Renal cortex interstitium (tissue), 15 donors: ENCODE data around the gene ZDHHC24. TPM values are rescaled to one million over a fixed set of nuclear protein-coding genes. Genes with fewer than 3 reads are reported as not detected.
A peak's percentile ranks its signal among the peaks of the same experiment; 100 is the strongest.
"Not testable (repeated sequence)": the region's sequence is repeated elsewhere in the genome, so short reads cannot be mapped to it uniquely, and the experiment has no call there.

Experiments used
- DNase-seq, 11 donors: peaks; one replicate each; pipeline ENCODE4 v3.0.0-alpha.2; 2013; ENCODE audit warnings: low read depth in 9 of 11, low spot score in 4 of 11; ENCODE audit errors: extremely low read depth in 1 of 11
- long read RNA-seq, 16 experiments: transcript quantifications; one replicate each; lab custom pipeline, GENCODE V29; 2026
- polyA plus RNA-seq, 3 donors: library from polyadenylated mRNA; unstranded; fragments of 120-200 nt; gene quantifications; one replicate each; pipeline ENCODE4 v1.2.1, GENCODE V29; 2013; ENCODE audit not compliant: insufficient read length in 3 of 3

The ZDHHC24 gene
- 10 to 100 TPM in 1 of 3 donors, 1 to 10 TPM in 2; 6.3 to 10.6 (median 9.2) TPM for polyA plus RNA-seq
- long read RNA-seq, donor 1, full-length matches to known transcripts, result 6 of 223 reads
- long read RNA-seq, donor 1, partial matches to known transcripts, result 170 of 223 reads
- long read RNA-seq, donor 1, other reads (novel, unspliced or antisense), result 47 of 223 reads
- long read RNA-seq, donor 2, full-length matches to known transcripts, result 11 of 64 reads
- long read RNA-seq, donor 2, partial matches to known transcripts, result 53 of 64 reads
- long read RNA-seq, donor 2, other reads (novel, unspliced or antisense), result 0 of 64 reads
- long read RNA-seq, donor 3, full-length matches to known transcripts, result 9 of 9 reads
- long read RNA-seq, donor 3, partial matches to known transcripts, result 0 of 9 reads
- long read RNA-seq, donor 3, other reads (novel, unspliced or antisense), result 0 of 9 reads
- long read RNA-seq, donor 4, full-length matches to known transcripts, result 7 of 7 reads
- long read RNA-seq, donor 4, partial matches to known transcripts, result 0 of 7 reads
- long read RNA-seq, donor 4, other reads (novel, unspliced or antisense), result 0 of 7 reads
- long read RNA-seq, donor 5, result 0 reads
- long read RNA-seq, donor 6, full-length matches to known transcripts, result 4 of 31 reads
- long read RNA-seq, donor 6, partial matches to known transcripts, result 21 of 31 reads
- long read RNA-seq, donor 6, other reads (novel, unspliced or antisense), result 6 of 31 reads
- long read RNA-seq, donor 7, full-length matches to known transcripts, result 11 of 11 reads
- long read RNA-seq, donor 7, partial matches to known transcripts, result 0 of 11 reads
- long read RNA-seq, donor 7, other reads (novel, unspliced or antisense), result 0 of 11 reads
- long read RNA-seq, donor 8, full-length matches to known transcripts, result 17 of 17 reads
- long read RNA-seq, donor 8, partial matches to known transcripts, result 0 of 17 reads
- long read RNA-seq, donor 8, other reads (novel, unspliced or antisense), result 0 of 17 reads
- long read RNA-seq, donor 9, full-length matches to known transcripts, result 12 of 12 reads
- long read RNA-seq, donor 9, partial matches to known transcripts, result 0 of 12 reads
- long read RNA-seq, donor 9, other reads (novel, unspliced or antisense), result 0 of 12 reads
- long read RNA-seq, donor 10, full-length matches to known transcripts, result 9 of 9 reads
- long read RNA-seq, donor 10, partial matches to known transcripts, result 0 of 9 reads
- long read RNA-seq, donor 10, other reads (novel, unspliced or antisense), result 0 of 9 reads
- long read RNA-seq, donor 11, full-length matches to known transcripts, result 8 of 8 reads
- long read RNA-seq, donor 11, partial matches to known transcripts, result 0 of 8 reads
- long read RNA-seq, donor 11, other reads (novel, unspliced or antisense), result 0 of 8 reads
- long read RNA-seq, donor 12, full-length matches to known transcripts, result 3 of 91 reads
- long read RNA-seq, donor 12, partial matches to known transcripts, result 88 of 91 reads
- long read RNA-seq, donor 12, other reads (novel, unspliced or antisense), result 0 of 91 reads
- long read RNA-seq, donor 13, result 0 reads
- long read RNA-seq, donor 14, full-length matches to known transcripts, result 10 of 99 reads
- long read RNA-seq, donor 14, partial matches to known transcripts, result 84 of 99 reads
- long read RNA-seq, donor 14, other reads (novel, unspliced or antisense), result 5 of 99 reads
- long read RNA-seq, donor 15, full-length matches to known transcripts, result 6 of 6 reads
- long read RNA-seq, donor 15, partial matches to known transcripts, result 0 of 6 reads
- long read RNA-seq, donor 15, other reads (novel, unspliced or antisense), result 0 of 6 reads
- long read RNA-seq, donor 16, full-length matches to known transcripts, result 18 of 18 reads
- long read RNA-seq, donor 16, partial matches to known transcripts, result 0 of 18 reads
- long read RNA-seq, donor 16, other reads (novel, unspliced or antisense), result 0 of 18 reads

GRCh38 chr11:66545701-66546367 lies at the start of gene ZDHHC24:
Gene ZDHHC24, minus strand, starts transcription at chr11:66546048. Its CDS starts 45 bp downstream, at chr11:66546003.
- DNase-seq, result peak; percentile 77 to 92 (median 88)

DNA sequence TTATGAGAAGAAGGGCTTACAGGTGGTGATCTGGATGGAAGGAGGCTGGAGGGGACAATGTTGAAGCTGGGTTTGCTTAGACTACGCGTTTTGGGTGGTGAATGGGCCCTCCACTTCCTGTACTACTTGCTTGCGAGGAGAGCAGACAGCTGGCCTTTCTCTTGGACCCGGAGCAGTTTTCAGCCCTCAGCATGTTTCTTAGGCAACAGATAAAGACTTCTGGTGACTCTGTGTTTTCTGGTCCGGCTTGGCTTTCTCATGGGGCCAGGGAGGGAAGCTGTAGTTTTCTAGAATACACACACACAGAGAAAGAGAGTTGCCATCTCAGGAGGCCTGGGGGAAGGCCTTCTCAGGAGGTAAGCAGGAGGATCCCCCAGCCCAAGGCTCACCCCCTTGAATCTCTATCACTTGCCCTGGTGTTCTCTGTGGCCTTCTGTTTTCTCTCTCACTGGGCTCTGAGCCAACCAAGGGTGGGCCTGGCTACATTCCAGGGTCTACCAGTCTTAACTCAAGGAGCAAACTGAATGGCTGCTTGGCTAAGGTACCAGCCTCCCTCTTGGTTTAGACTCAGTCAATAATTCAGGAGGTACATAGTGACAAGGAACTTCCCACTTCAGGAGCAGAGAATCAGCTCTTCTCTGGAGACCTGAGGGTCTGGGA lies 49.5 kb upstream of the ZDHHC24 start:
- peak in 5 of 11 donors; percentile 52 to 76 (median 69) for DNase-seq

- DNase-seq, result no peak
Measured at GRCh38 chr11:66593650-66594049, 47.8 kb upstream of the ZDHHC24 start.

- no peak for DNase-seq
Measured at GRCh38 chr11:66593303-66593635, 47.4 kb upstream of the ZDHHC24 start.

DNA sequence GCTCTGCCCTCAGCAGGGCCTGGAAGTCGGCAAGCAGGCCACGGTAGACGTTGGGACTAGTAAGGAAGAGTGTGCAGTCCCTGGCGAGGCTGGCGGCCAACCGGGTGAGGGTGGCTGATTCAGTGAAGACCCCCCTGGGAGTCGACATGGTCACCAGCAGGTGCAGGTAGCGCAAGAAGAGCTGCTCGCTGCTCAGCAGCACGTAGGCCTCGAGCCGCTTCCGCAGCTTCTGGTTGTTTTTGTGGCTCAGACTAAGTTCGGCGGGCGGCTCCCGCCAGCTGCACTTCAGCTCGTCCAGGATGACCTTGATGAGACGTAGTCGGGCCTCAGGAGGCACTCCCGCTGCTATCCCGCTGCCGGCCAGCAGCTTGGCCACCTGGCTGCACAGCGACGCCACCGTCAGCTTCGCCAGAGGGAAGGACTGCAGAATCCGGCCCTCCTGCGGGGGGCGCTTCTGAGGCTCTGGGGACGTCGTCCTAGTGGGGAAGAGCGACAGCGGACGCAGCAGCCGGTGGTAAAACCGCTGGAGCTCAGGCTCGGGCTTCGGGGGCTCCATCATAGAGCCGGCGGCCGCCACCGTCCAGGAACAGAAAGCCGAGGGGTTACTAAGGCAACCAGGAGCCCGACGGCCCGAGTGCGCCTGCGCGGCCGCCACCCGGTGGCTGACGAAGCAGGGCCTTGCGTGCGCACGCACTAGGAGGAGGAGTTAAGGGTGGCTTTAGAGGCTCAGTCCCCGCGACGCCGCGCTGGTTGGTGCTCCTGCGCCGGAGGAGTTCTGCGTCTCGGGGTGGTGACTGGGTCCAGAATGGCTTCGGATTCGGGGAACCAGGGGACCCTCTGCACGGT lies 46.8 kb upstream of the ZDHHC24 start, which contains the start of the genes CCDC87 and CCS:
Gene CCDC87 (minus strand): TSS at position 607 of the 846 bp plus-strand sequence. CDS start 48 bp downstream, at position 559.
Gene CCS (plus strand): TSS at position 729 of the 846 bp plus-strand sequence. CDS start 77 bp downstream, at position 806.
- peak; percentile 85 to 93 (median 91) for DNase-seq

- DNase-seq, result no peak
Measured at GRCh38 chr11:66591175-66591574, 45.3 kb upstream of the ZDHHC24 start.

GRCh38 chr11:66589996-66590675 lies 44.3 kb upstream of the ZDHHC24 start:
- DNase-seq, result no peak

- DNase-seq, result not testable (repeated sequence)
Measured at GRCh38 chr11:66589315-66589714, 43.5 kb upstream of the ZDHHC24 start.

DNA sequence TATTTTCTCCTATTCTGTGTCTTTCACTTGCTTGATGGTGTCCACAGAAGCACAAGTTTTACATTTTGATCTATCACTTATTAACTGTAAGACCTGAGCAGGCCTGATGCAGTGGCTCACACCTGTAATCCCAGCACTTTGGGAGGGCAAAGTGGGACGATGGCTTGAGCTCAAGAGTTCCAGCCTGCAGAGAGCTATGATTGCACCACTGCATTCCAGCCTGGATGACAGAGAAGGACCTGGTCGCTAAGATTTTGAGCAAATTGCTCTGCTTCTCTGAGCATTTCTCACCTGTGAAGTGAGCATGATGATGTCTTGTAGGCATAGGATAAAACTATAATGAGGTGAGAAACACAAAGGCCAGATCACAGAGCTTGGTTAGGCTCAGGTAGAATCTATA lies 40.3 kb upstream of the ZDHHC24 start:
- DNase-seq, result no peak

- not testable (repeated sequence) for DNase-seq
Measured at GRCh38 chr11:66585447-66585846, 39.6 kb upstream of the ZDHHC24 start.

GRCh38 chr11:66582565-66583147 lies 36.8 kb upstream of the ZDHHC24 start:
- not testable (repeated sequence) for DNase-seq

DNA sequence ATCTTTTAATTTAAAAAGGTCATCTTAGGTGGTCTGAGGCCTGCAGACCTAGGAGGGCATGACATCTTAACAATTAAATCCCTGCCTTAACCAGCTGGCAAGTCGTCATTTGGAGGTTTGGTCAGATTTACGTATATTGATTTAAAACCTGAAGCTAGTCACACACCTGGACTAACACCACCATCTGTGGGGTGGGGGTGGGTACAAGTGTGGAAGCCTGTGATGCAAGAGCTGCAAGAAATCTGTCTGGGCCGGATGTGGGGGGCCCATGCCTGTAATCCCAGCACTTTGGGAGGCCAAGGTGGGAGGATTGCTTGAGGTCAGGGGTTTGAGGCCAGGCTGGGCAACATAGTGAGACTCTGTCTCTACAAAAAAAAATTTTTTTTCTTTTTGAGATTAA lies 35.4 kb upstream of the ZDHHC24 start:
- no peak for DNase-seq

GRCh38 chr11:66580803-66581202 lies 35.0 kb upstream of the ZDHHC24 start:
- no peak for DNase-seq

DNA sequence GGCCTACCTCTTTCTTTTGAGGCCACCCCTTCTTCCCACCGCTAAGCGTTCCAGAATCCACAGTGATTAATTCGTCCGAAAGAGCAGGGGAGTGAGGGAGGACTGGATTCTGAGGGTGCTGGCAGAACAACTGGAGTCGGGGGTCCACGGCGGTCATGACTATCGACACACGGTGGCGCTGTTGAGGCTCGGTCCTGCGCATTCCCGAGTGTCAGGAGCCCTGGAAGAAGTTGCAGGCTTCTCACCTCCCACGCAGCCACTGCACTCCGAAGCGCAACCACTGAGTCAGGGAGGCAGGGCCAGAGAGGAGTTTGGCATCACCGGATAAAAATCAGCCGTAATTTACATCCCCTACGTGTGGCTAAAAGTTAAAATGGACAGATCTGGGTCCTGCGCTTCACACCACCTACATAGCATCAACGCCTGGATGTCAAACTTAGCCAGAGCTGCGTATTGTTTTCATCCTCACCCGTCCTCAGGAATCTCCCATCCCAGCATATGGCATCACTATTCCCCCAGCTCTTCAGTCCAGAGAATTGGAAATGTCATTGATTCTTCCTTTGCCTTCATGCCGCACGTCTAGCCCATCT lies 33.3 kb upstream of the ZDHHC24 start:
- peak in 10 of 11 donors; percentile 33 to 72 (median 67) for DNase-seq

DNA sequence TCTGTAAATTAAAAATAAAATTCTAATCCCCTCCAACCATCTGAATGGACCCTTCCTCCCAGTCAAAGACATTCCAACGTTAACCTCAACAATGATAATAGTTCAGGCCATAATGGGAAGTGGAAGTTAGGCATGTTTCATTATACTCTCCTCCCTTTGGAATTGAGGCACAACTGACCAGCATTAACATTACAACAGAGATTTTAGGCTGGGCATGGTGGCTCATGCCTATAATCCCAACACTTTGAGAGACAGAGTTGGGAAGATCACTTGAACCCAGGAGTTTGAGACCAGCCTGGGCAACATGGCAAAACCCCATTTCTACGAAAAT lies 25.0 kb upstream of the ZDHHC24 start:
- no peak for DNase-seq
